Dedifferentiated amniotic fluid mesenchymal stem cell (primary cell): Measurements from ENCODE around the gene MTARC2.

Source experiments
- DNase-seq: peaks from one replicate; pipeline ENCODE4 v3.0.0-alpha.2; 2016; ENCODE audit errors: extremely low spot score

MTARC2 gene

DNA sequence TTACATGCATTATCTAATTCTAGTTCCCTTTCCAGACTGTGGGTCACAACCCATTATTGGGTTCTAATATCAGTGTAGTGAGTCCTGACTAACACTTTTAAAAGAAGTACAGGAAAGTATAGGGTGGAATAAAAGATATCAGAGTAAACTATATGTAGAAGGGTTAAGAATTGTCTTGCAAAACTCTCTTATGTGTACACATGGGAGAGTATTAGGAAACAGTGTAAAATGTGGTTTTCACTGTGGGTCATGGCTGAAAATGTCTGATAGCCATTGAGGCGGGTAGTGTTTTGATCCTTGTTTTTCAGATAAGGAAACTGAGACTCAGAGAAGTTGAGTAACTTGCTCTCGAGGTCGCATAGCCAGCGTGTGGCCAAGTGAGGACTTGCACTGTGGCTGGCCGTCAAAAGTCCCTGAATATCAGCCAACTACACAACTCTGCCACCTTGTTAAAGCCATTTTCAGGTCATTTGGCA, 20.0 kb downstream of the MTARC2 start:
- no peak for DNase-seq

DNA sequence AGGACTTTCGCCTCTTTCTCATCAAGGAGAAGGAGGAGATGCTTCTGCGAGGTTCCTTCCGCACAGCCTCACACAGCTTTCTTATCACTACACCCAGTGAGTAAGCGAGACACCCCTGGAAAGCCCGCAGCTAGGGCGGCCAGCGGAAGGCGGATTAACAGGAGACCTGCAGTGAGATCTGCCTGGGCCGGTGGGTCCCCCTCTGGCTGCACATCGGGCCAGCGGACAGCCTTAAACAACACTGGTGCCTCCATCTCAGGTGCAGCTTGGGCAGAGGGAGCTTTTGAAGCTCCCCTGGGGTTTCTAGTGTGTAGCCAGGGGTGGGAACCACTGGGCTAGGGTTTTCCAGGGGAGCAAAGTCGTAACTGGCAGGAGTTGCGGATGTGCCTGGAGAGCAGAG, 21.1 kb downstream of the MTARC2 start:
- DNase-seq, result no peak

DNA sequence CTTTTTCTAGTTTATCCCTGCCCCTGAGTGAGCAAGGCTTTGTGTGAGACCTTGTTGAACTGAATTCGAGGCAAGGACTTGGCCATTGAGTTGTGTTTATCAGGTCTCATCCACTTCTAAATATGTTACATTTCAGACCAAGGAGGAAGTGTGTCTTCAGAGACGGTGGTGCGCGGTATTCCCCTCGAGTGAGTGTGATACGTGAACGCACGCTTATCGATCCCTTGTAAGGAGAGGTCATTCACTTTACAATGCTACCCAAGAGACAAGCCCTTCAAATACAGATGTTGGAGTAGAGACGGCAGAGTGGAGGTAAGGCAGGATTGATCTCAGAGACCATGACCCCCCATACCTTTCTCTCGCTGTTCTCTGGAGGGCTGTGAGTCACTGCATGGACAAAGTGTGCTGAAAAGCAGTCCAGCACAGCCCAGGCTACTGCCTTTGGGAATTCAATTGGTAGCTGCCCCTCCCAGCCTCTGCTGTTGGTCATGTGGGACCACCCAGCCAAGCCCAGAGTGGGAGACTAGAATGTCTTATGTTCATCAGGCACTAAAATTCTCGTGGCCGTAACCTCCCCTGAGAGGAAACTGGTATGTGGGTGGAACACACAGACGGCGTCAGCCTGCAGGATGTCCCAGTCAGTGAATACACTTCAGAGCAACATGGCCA, 22.3 kb downstream of the MTARC2 start:
- DNase-seq, result no peak

DNA sequence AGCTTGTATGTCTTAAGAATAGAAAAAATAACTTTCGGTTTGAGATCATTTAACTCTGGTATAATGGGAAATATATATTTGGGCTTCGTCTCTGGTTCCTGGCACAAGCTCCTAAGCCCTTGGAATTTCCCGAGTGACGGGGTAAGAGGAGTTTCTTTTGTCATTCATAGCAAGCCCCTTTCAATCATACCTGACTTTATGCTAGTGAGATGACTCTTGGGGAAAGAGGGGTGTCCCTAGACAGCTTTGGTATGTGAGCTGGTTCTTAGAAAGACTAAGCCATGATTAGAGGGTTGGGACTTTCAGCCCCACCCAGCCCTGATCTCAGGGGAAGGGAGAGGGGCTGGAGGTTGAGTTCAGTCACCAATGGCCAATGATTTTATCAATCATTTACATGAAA, 24.7 kb downstream of the MTARC2 start:
- no peak for DNase-seq

DNA sequence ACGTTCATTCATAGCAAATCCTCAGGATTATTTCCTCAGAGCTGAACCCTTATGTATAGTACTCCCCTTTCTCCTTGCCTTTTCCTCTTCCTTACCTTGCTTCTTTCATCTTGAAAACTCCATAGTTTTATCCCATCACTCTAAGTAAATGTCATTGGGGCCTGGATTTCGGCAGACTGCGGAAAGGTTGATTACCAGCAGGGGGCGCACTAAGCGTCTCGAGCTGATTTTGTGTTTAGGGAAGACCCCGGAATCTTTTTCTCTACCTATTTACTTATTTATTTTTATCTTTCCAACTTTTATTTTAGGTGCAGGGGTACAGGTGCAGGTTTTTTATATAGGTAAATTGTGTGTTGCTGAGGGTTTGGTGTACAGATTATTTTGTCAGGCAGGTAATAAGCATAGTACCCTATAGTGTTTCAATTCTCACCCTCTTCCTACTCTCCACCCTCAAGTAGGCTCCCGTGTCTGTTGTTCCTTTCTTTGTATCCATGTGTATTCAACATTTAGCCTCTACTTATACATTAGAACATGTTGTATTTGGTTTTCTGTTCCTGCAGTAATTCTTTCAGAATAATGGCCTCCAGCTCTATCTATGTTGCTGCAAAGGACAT, 27.2 kb downstream of the MTARC2 start:
- DNase-seq, result no peak

DNA sequence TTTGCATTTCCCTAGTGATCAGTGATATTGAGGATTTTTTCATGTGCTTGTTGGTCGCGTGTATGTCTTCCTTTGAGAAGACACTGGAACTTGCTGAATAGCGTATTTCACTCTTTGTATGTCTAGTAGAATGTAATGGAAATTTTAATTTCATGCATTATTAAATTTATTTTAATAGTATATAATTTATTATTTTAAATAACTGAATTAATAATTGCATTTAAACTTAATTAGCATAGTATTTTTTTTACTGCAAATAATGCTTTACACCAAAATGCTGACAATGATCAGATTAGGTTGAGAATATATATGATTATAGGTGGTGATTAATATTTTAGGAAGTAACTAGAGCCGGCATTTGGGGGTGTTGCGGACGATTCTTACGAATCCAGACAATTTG, 28.1 kb downstream of the MTARC2 start:
- DNase-seq, result no peak

DNA sequence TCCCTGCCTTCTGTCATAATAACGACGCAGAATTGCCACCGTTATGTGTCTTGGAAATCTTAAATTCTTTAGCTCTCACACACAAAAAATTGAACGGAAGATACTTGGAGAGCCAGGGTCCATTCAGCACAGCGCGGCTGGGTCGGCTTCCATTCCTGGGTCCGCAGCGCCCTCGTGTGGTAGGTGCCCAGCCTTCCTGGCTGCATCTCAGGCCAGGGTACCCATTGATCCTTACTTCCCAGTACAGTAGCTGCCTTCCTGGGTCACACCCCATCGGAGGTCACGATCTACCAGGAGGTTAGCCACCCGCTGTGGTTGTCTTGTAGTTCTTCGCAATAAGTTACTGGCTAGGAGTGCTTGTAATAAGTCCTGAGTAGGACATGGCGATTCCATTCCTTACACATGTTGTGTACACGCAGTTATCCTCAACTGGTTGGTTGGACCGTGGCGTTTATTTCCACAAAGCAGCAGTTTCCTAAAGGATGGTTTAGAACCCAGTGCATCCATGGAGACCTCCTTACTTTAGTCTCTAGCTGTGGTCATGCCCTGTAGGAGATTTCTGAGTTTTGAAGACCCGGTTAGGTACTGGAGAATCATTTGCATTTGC, 28.7 kb downstream of the MTARC2 start:
- peak; percentile 50 for DNase-seq

DNA sequence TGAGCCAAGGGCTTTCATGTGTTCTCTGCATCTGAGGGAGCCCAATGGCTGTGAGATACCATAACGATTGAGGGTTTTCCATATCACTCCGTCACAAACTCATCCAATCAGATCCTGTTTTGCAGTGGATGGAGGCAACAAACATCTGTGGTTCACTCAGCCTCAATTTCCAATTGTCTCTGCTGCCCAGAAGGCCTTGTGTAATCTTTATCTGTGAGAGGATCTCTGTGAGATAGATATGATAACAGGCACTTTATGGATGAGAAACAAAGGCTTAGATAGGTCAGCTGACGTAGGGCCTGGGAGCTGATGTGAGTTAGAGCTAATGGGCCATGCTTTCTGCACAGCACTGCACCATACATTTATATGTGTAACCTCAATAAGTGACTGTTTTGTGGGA, 35.3 kb downstream of the MTARC2 start:
- no peak for DNase-seq

DNA sequence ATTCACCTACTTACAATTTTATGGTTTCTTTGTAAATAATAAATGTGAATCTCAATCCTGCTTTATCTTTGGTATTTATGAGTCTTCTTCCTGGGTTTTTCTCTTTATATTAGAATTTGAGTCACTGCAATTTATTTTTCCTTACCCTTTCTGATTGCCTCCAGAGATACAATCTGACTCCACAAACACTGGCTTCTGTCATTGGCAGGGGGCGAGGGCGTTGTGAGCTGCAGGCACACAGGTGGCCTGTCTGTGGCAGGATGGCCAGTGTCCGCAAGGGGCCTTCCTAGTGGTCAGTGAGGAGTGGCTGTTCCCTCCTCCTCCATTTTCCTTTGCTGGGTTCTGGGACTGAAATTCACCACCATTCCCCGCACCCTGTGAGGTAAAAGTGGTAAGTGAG, 36.6 kb downstream of the MTARC2 start:
- no peak for DNase-seq

DNA sequence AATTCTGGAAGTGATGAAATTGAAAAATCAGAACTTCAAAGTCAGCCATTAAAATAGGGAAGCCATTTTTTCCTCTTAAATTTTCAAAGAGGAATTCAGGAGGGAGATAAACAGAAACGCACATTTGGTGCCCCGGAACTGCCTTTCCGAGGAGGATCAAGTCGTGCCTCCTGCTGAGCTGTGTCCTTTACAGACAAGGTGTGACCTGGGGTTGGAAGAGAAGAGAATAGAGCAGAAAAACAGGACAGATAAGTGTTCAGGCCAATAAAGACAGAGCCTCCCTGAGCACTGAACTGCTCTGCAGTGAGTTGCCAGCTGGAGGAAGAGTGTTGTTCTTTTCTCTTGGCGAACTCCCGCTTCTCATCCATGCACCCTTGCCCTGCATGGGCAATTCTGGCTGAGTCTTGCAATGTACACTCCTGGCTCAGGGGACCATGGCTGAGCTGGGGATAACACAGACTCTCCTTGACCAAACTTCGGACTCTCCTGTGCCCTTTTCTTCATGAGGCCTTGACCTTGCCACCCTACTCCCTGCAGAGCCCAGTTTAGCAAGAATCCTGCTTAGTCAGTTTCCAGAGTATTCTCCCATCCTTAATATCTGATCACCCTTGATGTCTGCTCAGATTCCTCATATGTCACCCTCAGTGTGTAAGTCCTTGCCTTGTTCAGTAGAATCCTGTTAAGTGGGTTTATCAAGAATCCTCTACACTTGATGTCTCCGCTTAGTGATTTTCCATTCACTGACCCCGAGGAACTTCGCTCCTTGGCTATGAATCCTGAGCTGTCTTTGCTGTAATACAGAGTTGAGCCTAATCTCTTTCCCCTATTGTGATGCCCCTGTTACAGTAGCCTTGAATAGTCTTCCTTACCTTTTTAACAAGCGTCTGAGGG, 37.3 kb downstream of the MTARC2 start:
- DNase-seq, result no peak

DNA sequence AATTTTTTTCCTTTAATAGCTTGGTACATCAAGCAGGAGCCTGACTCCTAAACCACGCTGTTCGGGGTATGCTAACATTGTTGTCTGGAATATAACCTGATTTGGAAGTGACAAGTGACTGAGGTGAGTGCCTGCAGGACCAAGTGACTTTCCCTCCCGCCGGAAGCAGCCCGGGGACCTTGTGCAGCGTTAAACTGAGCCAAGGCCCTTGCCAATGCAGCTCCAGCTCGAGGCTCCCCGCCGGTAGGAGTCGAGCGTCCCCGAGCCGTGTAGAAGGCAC, 37.9 kb downstream of the MTARC2 start:
- DNase-seq, result no peak

DNA sequence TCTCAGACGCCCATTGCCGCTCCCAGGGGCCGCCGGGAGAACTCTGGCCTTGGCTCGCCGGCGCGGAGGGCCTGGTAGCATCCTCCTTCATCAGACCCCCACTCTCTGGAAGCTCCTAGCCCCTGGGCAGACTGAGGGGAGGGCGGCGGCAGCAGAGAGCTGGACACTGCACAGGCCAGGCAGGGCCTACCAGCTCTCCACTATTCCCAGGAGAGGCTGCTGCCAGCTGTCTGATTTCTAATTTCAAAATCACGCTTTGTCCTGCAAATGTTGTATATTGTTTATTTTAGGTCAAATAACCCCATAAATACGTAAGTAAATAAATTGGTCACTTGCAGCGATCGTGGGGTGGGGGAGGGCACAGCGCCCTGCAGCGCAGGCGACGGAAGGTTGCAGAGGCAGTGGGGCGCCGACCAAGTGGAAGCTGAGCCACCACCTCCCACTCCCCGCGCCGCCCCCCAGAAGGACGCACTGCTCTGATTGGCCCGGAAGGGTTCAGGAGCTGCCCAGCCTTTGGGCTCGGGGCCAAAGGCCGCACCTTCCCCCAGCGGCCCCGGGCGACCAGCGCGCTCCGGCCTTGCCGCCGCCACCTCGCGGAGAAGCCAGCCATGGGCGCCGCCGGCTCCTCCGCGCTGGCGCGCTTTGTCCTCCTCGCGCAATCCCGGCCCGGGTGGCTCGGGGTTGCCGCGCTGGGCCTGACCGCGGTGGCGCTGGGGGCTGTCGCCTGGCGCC, 38.4 kb downstream of the MTARC2 start, which contains the start of gene MTARC1:
MTARC1 (plus strand) TSS at position 577 of the 732 bp plus-strand sequence; CDS start at position 609, 32 bp downstream.
- DNase-seq, result no peak

DNA sequence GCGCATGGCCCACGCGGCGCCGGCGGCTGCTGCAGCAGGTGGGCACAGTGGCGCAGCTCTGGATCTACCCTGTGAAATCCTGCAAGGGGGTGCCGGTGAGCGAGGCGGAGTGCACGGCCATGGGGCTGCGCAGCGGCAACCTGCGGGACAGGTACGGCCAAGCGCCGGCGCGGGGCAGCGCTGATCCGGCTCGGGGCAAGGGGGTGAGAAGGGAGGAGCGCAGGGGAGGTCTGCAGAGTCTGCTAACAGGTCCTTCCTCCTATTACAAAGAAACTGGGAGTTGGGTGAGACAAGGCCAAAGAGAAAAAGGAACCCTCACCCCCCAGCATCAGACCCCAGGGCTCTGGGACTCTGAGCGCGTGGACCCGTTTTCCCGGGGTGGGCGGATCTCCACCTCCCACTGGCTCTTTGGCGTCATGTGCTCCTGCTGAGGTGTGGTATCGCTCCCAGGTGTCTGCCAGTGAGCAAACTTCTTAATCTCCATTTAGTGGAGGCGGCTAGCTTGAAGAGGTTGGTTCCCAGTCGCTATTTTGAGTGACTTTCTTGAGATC, 39.0 kb downstream of the MTARC2 start:
- DNase-seq, result no peak

DNA sequence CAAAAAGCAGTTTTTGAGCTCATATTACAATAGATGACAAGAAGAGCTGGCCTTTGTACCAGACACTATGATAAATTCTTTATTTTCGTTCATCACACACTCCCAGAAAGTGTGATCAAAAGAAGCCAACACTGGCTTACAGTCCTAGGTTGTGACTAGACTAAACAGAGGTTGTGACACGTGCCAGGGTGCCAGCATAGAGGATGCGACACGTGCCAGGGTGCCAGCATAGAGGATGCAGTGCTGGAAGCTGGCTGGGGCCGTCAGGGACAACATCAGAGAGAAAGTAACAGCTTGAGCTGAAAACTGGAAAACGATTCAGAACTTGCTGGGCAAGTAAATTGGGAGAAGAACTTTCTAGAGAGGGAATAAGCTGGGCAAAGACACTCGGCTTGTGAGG, 40.8 kb downstream of the MTARC2 start:
- no peak for DNase-seq

DNA sequence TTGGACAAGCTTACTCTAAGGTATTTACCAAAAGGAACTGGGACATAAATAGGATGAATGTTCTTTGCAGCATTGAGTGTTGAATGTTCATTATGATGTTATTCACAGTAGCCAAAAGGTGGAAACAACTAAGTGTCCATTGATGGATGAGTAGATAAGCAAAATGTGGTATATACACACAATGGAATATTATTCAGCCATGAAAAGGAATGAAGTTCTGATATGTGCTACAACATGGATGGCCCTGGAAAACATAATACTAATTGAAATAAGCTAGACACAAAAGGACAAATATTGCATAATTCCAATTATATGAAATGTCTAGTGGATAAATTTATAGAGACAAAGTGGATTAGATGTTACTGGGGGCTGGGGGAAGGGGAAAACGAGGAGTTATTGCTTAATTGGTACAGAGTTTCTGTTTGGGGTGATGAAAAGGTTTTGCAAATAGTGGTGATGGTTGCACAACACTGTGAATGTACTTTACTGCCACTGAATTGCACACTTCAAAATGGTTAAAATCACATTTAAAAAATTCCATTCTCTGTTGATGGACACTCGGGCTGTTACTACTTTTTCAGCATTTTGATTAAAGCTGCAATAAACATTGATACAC, 41.5 kb downstream of the MTARC2 start:
- DNase-seq, result no peak

DNA sequence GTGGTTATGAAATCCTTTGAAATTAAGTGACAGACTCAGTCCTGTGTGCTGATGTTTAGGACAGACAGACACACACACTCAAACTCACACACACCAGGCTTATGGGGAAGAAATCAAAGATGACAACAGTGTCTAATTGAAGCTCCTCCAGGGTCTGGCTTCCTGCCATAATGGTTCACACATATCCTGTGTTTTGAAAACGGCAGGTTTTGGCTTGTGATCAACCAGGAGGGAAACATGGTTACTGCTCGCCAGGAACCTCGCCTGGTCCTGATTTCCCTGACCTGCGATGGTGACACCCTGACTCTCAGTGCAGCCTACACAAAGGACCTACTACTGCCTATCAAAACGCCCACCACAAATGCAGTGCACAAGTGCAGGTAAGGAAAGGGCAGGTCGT, 43.2 kb downstream of the MTARC2 start:
- DNase-seq, result no peak

DNA sequence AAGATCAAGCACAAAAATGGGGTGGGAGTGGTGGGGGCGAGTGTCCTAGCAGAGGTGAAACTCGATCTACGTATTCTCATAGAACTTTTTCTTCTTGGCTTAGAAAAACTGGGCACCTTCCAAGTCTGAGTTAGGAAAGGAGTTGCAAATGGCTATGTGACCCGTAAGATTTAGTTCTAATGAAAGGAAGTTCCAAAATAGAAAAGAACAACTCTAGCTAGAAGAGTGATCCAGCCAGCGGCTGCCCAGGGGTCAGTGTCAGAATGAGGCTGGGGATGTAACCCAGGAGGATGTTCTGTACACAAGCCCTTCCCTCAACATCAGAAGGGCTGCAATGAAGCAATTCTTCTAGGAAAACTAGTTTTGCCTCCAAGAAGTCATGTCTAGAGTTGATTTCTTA, 43.8 kb downstream of the MTARC2 start:
- DNase-seq, result no peak

DNA sequence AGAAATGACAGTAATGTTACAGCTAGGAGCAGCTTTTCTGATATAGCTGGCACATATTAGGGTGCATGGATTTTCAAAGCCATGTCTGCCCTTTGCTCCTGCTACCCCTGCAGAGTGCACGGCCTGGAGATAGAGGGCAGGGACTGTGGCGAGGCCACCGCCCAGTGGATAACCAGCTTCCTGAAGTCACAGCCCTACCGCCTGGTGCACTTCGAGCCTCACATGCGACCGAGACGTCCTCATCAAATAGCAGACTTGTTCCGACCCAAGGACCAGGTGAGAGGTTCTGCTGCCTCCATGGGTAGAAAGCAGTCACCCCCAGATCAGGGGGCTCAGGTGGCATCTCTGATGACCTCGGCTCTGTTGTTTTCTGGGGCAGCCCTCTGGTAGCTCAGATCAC, 48.4 kb downstream of the MTARC2 start:
- no peak for DNase-seq

DNA sequence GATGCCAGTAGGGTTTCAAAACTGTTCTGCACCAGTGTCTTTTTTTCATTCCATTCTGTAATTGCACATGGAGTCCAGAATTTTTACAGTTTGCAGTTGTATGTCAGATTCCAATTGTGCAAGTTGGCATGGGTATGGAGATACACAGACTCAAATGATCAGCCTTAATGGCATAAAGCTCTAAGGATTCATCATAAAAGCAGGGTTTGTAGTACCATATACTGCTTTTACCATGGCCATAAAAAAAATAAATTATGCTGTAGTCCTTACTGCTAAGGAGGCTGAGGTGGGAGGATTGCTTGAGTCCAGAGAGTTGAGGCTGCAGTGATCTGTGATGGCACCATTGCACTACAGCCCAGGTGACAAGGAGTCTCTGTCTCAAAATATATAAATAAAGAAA, 48.9 kb downstream of the MTARC2 start:
- DNase-seq, result no peak

DNA sequence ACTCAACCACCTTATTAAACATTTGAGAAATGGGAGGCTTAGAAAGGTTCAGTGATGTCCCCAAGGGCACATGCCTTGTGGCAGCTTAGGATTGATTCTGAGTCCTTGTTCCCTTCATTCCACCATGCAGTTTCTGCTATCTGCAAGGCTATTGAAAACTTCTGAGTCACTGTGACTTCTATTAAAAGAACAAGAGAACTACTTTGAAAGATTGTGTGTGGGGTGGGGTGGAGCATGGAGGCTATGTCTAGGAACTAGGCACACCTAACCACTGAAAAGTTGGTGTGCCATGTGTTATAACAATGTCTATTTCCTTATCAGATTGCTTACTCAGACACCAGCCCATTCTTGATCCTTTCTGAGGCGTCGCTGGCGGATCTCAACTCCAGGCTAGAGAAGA, 49.4 kb downstream of the MTARC2 start:
- DNase-seq, result no peak

DNA sequence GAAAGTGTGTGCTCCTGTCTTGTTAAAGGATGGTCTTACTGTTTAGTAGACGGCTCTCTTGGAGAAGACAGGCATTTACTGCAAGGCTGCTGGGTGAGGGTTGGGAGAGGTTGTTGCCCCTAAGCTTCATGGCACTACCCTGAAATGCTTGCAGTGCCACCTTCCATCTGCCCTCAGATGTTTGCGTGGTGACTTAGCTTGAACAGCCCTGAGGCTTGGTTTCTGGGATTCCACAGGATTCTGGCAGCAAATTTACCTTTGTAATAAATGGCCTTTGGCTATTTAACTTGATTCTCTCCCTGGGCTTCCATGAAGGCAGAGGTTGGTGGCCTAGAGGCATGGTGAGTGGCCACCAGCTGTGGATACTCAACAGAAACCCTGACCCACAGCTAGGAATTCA, 50.2 kb downstream of the MTARC2 start:
- DNase-seq, result no peak
